GM10847 (cell line): ENCODE measurements around the gene ACAP2.

ENCODE experiments used
- POLR2A ChIP-seq: IDR thresholded peaks from 2 replicates; pipeline ENCODE4 v1.6.1; 2011; ENCODE audit not compliant: insufficient read length; ENCODE audit errors: extremely low read depth

ACAP2 gene

GRCh38 chr3:195263193-195263924 is 179.5 kb downstream of the ACAP2 start:
- TF ChIP-seq POLR2A = no peak

- TF ChIP-seq POLR2A = no peak
Observed at GRCh38 chr3:195261925-195262324, 180.9 kb downstream of the ACAP2 start.

GRCh38 chr3:195260280-195260905 is 182.4 kb downstream of the ACAP2 start:
- no peak for TF ChIP-seq POLR2A

- TF ChIP-seq POLR2A = peak; percentile 20
Observed at GRCh38 chr3:195259475-195260279, 183.1 kb downstream of the ACAP2 start.

GRCh38 chr3:195259154-195259474 is 183.7 kb downstream of the ACAP2 start:
- no peak for TF ChIP-seq POLR2A

GRCh38 chr3:195258449-195259153 is 184.2 kb downstream of the ACAP2 start:
- no peak for TF ChIP-seq POLR2A

GRCh38 chr3:195257454-195258448 is 185.1 kb downstream of the ACAP2 start:
- no peak for TF ChIP-seq POLR2A

GRCh38 chr3:195256639-195257453 is 186.0 kb downstream of the ACAP2 start:
- no peak for TF ChIP-seq POLR2A

GRCh38 chr3:195255571-195256501 is 187.0 kb downstream of the ACAP2 start:
- TF ChIP-seq POLR2A = no peak

GRCh38 chr3:195255176-195255500 is 187.7 kb downstream of the ACAP2 start:
- TF ChIP-seq POLR2A = no peak

- no peak for TF ChIP-seq POLR2A
Observed at GRCh38 chr3:195254454-195255175, 188.2 kb downstream of the ACAP2 start.

GRCh38 chr3:195253923-195254432 is 188.8 kb downstream of the ACAP2 start:
- no peak for TF ChIP-seq POLR2A
